ENCODE data around the gene PADI2.

PADI2 gene

GRCh38 chr1:17112496-17113236 lies 6.6 kb downstream of the PADI2 start:
- DNase-seq (ENCODE audit: low spot score), result no peak

GRCh38 chr1:17112076-17112475 lies 7.2 kb downstream of the PADI2 start:
- no peak for DNase-seq (ENCODE audit: low spot score)

GRCh38 chr1:17110555-17110926 lies 8.7 kb downstream of the PADI2 start:
- DNase-seq (ENCODE audit: low spot score), result no peak

GRCh38 chr1:17109892-17110554 lies 9.2 kb downstream of the PADI2 start:
- DNase-seq (ENCODE audit: low spot score), result no peak

- no peak for DNase-seq (ENCODE audit: low spot score)
Observed at GRCh38 chr1:17108786-17109185, 10.5 kb downstream of the PADI2 start.

GRCh38 chr1:17108360-17108759 lies 10.9 kb downstream of the PADI2 start:
- no peak for DNase-seq (ENCODE audit: low spot score)

GRCh38 chr1:17104782-17105181 lies 14.5 kb downstream of the PADI2 start:
- no peak for DNase-seq (ENCODE audit: low spot score)

GRCh38 chr1:17102232-17102631 lies 17.0 kb downstream of the PADI2 start:
- DNase-seq (ENCODE audit: low spot score), result no peak

- DNase-seq (ENCODE audit: low spot score), result no peak
Observed at GRCh38 chr1:17101261-17101660, 18.0 kb downstream of the PADI2 start.

- DNase-seq (ENCODE audit: low spot score), result no peak
Observed at GRCh38 chr1:17099616-17100340, 19.5 kb downstream of the PADI2 start.

GRCh38 chr1:17098446-17099317 lies 20.6 kb downstream of the PADI2 start:
- no peak for DNase-seq (ENCODE audit: low spot score)

GRCh38 chr1:17097787-17098186 lies 21.5 kb downstream of the PADI2 start:
- DNase-seq (ENCODE audit: low spot score), result no peak

GRCh38 chr1:17097147-17097546 lies 22.1 kb downstream of the PADI2 start:
- DNase-seq (ENCODE audit: low spot score), result no peak

GRCh38 chr1:17096584-17096983 lies 22.7 kb downstream of the PADI2 start:
- no peak for DNase-seq (ENCODE audit: low spot score)

- no peak for DNase-seq (ENCODE audit: low spot score)
Observed at GRCh38 chr1:17095141-17095540, 24.1 kb downstream of the PADI2 start.

GRCh38 chr1:17094664-17095063 lies 24.6 kb downstream of the PADI2 start:
- DNase-seq (ENCODE audit: low spot score), result no peak

GRCh38 chr1:17093822-17094393 lies 25.3 kb downstream of the PADI2 start:
- DNase-seq (ENCODE audit: low spot score), result no peak

- no peak for DNase-seq (ENCODE audit: low spot score)
Observed at GRCh38 chr1:17091252-17091651, 28.0 kb downstream of the PADI2 start.

- DNase-seq (ENCODE audit: low spot score), result no peak
Observed at GRCh38 chr1:17089506-17089905, 29.7 kb downstream of the PADI2 start.

- DNase-seq (ENCODE audit: low spot score), result no peak
Observed at GRCh38 chr1:17086751-17087150, 32.5 kb downstream of the PADI2 start.

GRCh38 chr1:17084787-17085186 lies 34.5 kb downstream of the PADI2 start:
- DNase-seq (ENCODE audit: low spot score), result no peak

- DNase-seq (ENCODE audit: low spot score), result no peak
Observed at GRCh38 chr1:17082761-17083160, 36.5 kb downstream of the PADI2 start.
